GM18508 (cell line): ENCODE results near the gene COX10.
"Not testable (repeated sequence)": the region's sequence is repeated elsewhere in the genome, so short reads cannot be mapped to it uniquely, and the experiment has no call there.

ENCODE experiments used
- ATAC-seq: cut with Tn5 transposase; IDR thresholded peaks from one replicate; pipeline ENCODE4 v1.9.1; 2021; ENCODE audit warnings: moderate number of reproducible peaks; ENCODE audit not compliant: insufficient read depth, unreplicated experiment

Gene COX10

DNA sequence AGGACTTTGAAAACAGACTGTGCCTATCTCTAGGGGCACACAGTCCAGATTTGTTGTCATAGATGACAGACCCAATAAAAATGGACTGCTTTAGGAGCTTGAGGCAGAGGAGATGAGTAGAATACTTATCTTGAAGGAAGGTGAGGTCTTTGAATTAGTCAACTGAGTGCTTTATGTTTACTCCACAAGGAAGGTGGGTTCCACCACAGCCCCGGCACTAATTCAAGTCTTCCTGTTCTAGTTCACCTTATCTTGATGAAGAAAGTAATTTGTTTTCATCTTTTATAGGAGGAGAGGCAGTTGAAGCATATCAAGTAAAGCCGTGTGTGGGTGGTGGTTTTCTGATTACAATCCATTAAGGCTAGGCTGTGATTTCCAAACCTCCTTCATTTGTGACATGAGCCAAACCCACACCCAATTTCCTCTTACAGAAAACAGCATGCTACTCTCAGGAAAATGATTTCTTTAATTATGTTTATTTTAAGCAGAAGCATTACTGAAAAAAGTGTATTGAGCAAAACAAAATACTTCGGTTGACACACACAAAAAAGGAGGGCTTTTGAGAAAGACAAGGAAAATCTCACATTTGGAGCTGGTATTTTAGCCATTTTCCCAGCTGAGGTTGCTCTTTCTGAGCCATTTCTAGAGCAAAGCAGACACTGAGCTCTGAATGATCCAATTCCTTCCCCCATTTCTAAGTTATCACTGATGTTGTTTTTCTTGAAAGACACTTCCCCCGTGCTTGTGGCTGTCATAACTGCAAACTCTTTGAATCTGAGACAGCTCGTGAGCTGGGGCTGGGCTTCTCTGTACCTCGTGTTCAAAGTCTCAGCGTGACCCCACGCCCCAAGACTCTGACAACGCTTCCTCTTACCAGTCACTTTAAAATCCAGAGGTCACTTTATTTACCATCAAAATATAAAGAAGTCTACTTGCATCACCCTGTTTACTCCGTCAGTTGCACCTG, 132.0 kb downstream of the COX10 start:
- no peak for ATAC-seq

DNA sequence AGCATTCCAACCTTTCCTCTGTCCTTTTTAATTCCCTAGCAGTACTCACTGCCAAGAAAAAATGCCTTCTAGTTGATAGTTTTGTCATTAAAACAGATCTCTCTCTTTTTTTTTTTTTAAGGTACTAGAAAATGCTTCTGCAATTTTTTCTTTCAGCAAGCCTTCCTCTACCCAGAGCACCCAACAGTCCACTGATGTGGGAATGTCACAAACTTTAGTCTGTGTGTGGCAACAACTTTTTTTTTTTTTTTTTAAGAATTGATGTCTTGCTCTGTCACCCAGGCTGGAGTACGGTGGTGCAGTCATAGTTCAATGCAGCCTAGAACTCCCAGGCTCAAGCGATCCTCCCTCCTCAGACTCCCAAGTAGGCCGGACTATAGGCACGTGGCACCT, 132.7 kb downstream of the COX10 start:
- no peak for ATAC-seq

DNA sequence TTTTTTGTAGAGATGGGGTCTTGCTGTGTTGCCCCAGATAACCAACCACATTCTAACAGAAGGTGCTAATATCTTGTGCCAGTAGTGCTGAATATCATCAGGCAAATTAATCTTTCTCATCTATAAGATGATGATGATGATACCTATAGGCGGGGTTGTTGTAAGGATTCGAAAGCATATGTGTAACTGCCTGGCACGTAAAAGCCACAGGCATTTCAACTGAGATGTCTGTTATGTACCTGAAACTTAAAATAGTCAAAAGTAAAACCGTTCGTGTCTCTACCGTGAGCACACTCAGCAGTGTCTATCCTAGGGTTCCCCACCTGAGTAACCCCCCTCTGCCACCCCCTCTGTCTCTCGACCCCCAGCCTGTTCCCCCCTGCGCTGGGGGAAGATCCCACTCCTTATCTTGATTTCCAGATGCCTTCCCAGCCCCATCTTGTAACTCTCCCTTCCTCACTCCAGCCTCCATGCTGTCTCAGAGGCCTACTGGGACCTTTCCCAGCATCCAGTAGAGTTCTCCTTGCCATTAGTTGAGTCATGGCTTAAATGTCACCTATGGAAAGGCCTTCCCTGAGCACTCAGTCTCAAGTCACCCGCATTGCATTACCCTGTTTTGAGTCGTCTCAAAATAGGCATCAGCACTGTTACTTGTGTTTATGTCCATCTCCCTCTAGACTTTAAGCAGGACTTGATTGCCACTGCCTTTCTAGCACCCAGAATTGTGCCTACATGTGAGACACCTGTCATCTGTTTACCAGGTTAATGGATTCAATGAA, 133.3 kb downstream of the COX10 start:
- no peak for ATAC-seq

DNA sequence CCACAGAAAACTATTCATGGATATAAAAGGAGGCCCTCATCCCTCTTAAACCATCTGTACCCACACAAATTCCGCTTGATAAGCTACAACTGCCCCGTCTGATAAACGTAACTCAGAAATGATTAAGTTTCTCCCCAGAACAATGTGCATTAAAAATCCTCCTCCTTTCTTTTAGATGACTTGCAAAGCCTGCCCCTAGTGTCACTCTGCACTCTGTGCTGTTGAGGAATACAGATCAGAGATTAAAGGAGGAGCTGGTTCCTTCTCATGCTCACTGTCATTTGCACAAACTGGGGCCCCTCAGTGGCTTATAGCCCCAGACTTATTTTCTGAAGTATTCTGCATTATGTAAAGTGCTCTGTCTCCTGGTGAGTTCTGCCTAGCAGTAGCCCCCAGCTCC, 134.1 kb downstream of the COX10 start:
- ATAC-seq, result no peak

DNA sequence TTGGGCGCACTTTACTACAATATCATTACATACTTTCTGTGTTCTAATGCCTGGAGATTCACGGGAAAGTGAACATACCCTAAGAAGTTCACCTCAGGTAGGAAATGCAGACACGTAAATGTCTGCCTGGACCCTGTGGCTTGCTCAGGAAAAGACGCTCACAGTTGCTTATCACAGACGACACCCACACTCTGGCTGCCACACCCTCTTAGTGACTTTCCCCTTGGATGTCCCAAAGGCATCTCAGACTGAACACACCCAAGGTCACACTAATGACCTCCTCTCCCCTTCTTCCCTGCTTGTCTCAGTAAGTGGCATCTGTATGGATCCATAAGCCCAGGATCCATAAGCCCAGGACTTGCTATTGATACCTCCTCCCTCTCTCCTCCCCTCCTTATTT, 134.8 kb downstream of the COX10 start:
- no peak for ATAC-seq

DNA sequence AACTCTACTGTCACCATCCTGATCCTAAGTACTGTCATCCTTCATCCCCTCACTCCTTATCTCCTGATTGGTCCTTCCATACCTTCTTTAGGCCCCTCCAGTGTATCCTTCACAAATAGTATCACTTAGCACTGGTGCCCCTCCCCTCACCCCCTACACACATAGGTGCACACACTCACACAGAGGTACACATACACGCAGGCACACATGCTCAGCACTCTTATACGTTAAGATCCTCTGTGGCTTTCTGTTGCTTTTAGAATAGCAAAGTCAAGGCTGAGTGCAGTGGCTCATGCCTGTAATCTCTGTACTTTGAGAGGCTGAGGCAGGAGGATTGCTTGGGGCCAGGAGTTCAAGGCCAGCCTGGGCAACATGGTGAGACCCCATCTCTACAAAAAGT, 135.2 kb downstream of the COX10 start:
- ATAC-seq, result no peak

DNA sequence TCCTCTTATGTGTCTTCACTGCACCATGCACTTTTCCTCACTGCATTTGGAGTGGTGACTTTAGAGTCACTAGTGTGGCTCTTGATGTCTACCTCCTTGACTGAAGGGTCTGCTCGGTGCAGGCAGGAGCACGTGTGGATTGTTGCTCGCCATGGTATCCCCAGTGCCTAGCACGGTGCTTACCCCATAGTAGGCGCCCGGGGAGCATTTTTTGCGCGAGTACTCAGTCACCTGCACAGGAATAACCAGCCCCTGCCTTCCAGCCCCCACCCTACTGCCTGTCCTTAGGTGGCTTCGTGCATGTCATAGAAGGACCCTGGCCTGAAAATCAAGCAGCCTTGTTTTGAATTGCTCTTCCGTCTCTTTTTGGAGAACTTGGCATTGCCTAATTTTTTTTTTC, 136.1 kb downstream of the COX10 start:
- ATAC-seq, result no peak

DNA sequence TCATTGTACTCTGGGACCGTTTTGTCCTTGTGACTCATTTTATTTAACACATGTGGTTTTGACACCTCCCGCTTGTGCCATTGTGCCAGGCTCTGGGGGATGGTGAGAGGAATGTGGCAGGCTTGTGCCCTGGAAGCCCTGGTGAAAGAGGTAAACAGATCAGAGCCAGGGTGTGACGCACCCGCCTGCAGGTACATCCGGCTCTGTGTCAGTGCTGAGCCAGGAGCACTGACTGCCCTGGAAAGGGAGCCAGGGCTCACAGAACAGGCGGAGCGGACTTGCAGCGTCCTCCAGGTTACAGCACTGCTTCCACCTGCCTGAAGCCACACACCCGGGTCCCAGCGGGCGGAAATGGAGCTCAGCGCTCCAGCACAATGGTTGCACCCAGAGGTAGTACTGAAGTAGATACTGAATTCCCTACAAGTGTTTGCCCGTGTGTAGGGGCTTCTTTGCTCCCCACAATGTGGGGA, 136.7 kb downstream of the COX10 start:
- no peak for ATAC-seq

DNA sequence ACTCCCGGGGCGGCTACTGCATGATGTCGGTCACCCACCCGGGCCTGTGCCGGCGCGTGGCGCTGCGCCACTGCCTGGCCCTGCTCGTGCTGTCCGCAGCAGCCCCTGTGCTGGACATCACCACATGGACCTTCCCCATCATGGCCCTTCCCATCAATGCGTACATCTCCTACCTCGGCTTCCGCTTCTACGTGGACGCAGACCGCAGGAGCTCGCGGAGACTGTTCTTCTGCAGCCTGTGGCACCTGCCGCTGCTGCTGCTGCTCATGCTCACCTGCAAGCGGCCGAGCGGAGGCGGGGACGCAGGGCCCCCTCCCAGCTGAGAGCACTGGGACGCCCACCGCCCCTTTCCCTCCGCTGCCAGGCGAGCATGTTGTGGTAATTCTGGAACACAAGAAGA, 137.6 kb downstream of the COX10 start:
- ATAC-seq, result no peak

DNA sequence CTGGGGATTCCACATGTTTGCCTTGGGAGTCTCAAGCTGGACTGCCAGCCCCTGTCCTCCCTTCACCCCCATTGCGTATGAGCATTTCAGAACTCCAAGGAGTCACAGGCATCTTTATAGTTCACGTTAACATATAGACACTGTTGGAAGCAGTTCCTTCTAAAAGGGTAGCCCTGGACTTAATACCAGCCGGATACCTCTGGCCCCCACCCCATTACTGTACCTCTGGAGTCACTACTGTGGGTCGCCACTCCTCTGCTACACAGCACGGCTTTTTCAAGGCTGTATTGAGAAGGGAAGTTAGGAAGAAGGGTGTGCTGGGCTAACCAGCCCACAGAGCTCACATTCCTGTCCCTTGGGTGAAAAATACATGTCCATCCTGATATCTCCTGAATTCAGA, 138.5 kb downstream of the COX10 start:
- no peak for ATAC-seq

DNA sequence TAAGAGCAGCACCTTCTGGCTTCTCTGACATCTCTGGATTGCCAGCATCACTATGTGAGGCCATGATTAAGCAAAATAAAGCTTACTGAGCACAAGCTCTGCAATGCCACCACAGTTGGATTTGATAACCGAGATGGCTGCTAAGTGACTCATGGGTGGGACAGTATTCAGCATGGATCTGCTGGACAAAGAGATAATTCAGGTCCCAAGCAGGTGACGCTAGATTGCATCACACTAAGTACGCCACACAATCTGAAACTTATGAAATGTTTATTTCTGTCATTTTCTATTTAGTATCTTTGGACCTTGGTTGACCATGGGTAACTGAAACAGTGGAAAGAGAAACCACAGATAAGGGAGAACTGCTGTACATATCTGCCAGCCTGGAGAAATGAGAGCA, 139.9 kb downstream of the COX10 start:
- no peak for ATAC-seq

DNA sequence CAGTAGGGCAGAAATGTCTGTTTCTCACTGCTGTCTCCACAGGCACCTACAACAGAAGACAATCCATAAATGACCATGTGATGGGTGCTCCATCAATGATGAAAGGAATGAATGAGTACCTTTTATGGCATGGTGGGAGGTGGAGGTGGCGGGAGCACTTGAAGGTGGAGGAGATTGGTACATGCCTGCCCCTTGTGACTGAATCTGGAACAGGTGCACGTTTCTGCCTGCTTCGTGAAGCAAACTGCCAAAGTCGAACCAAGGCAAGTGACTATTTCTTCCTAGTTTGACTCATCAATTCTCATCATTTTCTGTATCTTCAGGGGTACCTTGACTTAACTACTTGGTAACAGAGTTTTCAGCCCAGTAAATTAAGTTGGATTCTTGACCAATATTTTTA, 141.9 kb downstream of the COX10 start:
- ATAC-seq, result no peak

DNA sequence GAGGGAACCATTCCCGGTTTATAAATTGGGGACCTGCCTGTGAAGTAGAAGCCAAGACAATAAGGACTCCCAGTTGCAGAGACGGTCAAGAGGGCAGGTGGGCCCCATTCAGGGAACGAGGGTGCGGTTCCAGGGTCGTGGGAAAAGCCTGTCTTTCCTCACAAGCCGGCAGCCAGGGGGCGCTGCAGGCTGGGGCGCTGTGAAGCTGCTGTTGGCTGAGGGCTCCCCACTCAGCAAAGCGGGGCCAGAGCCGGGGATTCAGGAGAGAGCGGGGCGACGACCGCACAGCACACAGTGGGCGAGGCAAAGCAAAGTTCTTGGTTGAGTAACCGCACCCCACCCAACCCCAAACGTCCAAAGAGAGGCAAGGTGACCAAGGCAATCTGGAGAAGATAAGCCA, 142.5 kb downstream of the COX10 start:
- ATAC-seq, result no peak

DNA sequence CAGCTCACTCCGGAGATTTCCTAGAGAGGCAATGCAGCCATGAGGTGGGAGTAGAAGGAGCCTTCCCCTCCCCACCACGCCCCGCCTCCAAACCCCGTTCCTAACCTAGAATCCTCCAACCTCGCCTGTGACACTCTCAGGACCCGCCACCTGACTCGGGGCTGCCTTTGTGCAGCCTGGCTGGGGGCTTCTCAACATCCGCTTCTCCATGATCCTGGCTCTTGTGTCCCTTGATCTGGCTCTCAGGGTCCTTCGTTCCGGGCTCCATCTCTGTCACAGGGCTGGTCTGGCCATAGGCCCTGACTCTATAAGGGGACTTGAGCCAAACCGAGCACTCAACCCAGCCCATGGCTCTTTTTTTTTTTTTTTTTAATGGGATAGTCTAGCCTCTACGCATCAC, 143.1 kb downstream of the COX10 start:
- no peak for ATAC-seq

DNA sequence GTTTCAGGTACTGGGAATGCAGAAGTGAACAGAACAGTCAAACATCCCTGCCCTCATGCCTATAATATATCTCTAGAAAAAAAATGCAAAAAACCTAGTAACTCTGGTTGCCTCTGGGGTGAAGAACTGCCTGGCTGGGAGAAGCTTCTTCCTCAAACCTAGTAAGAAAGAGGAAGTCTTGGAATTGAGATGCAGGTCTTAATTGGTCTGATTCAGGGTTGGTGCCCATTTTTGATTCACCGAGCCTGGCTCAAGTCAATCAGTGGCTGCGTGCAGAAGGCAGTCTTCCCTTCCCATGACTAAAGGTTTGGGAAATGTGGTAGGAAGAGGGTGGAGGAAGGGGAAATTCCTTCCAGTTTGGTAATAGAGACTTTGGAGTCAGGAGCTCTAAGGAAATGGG, 145.0 kb downstream of the COX10 start:
- ATAC-seq, result no peak

DNA sequence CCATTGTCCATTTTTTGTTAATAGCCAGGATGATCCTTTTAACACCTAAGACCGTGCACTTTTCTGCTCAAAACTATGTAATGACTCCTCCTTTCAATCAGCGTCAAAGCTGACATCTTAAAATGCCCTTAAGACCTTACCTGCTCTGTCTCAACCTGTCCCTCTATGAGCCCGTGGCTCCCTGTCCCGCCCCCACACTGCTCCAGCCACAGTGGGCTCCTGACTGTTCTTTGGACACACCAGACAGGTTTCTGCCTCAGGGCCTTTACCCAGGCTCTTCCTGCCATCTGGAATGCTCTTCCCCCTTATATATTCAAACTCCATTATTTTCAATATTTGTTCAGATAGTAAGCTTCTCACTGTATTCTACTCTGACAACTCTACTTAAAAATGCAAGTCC, 153.3 kb downstream of the COX10 start:
- ATAC-seq, result no peak

DNA sequence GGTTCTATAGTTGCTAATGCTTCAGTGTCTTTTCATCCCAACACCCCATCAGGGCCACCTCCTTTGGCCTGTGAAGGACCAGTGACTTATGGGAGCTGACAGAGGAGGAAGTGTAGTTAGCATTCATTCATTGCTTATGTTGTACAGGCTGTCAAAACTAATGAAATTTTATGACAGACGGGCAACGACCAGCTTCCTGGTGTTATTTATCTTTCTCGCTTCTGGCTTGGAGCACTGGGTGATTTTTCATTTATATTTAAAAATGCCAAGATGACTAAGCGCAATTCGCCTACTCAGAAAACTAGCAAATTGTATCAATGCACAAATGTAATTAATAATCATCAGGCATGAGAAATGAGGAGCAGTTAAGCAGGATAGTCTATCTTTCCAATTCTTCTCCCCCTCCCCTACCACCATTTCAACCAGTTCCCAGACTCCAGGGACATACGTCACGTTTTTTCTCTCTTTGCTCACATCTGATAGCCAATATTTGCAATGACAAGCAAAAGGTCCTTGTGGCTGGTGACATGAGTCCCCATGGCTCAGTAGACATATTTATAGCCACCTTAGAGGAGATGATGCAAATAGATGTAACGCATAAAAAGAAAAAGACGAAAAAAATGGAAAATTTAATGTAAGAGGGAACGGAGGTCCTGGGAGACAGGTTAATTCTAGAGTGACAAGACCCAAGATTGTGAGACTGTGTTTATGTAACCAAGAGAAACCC, 156.1 kb downstream of the COX10 start:
- no peak for ATAC-seq

DNA sequence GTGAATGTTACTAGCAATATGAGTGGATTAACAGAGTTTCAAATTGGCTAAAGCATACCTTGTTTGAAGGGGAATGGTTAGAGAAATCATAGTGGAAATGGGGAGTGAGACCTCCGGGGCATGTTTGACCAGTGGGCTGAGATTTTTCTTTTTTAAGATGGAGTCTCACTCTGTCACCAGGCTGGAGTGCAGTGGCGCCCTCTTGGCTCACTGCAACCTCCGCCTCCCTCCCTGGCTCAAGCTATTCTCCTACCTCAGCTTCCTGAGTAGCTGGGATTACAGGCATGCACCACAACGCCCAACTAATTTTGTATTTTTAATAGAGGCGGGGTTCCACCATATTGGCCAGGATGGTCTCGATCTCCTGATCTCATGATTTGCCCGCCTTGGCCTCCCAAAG, 157.7 kb downstream of the COX10 start:
- ATAC-seq, result no peak

DNA sequence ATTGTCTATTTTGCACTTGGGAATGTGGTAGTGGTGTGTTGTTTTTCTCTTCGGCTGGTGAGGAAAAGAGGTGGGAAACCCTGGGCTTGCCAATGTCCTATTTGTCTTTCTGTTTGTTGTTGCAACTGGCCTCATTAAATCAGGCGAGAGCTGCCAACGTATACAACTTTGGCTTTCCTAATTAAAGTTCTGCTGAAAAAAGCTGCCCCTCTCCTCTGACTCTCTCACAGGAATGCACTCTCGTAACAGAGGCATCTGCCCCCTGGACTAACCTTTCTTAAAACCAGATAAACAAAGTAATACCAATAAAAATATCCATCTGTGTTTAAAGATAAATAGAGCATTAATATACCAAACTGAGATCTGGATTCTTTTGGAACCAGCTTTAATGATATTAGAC, 159.6 kb downstream of the COX10 start:
- ATAC-seq, result no peak

DNA sequence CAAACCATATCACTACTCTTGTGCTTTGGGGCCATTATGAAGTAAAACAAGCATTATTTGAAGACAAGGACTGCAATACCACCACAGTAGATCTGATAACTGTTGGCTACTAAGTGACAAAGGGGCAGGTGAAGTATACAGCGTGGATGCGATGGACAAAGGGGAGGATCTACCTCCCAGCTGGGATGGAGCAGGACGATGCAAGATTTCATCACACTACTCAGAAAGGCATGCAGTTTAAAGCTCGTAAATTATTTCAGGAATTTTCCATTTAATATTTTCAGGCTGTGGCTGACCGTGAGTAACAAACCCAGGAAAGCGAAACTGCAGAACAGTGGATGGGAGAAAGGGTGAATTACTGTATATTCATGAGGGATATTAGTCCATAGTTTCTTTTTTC, 161.9 kb downstream of the COX10 start:
- ATAC-seq, result not testable (repeated sequence)

DNA sequence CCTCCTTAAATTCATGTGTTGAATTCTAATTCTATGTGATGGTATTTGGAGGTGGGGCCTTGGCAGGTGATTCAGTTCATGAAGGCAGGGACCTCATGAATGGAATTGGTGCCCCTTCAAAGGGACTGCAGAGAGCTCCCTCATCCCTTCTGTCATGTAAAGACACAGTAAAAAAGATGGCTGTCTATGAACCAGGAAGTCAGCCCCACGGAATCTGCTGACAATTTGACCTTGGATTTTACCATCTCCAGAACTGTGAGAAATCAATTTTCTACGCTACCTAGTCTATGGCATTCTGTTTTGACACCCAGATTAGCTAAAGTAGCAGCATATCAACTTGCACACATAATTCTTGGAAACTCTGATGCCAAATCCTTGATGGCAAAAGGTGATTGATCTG, 165.7 kb downstream of the COX10 start:
- not testable (repeated sequence) for ATAC-seq
